K562 (cell line): ENCODE data around the gene MESP1. TPM values are rescaled to one million over a fixed set of nuclear protein-coding genes. Genes with fewer than 3 reads are reported as not detected.

ENCODE experiments used
- ASH1L ChIP-seq: fragments of 450-650 bp; IDR thresholded peaks from 2 replicates; pipeline ENCODE4 v1.6.1; 2018; ENCODE audit warnings: borderline replicate concordance, mild to moderate bottlenecking, low read depth; ENCODE audit not compliant: partially characterized antibody
- DACH1 ChIP-seq: fragments of 450-650 bp; IDR thresholded peaks from 2 replicates; pipeline ENCODE4 v1.6.1; 2018; ENCODE audit not compliant: partially characterized antibody
- EWSR1 ChIP-seq: fragments of 450-650 bp; IDR thresholded peaks from 2 replicates; pipeline ENCODE4 v1.6.1; 2018; ENCODE audit warnings: borderline replicate concordance, mild to moderate bottlenecking, low read depth, moderate library complexity; ENCODE audit not compliant: partially characterized antibody
- GATA2 ChIP-seq: sonication (generic); formaldehyde crosslinking; IDR thresholded peaks from 2 replicates; pipeline ENCODE4 v1.4.0; 2020; ENCODE audit warnings: mild to moderate bottlenecking, missing genetic modification reagents
- HDAC1 ChIP-seq, 2 experiments: fragments of 450-650 bp; IDR thresholded peaks; 2 replicates each; pipeline ENCODE4 v1.6.1; 2016 to 2017; ENCODE audit warnings: inconsistent platforms in 1 of 2, mild to moderate bottlenecking in 1 of 2, moderate library complexity in 1 of 2
- HMG20B ChIP-seq: fragments of 250-450 bp; sonication (Bioruptor Pico); IDR thresholded peaks from 2 replicates; pipeline ENCODE4 v1.5.0; 2021; ENCODE audit warnings: mild to moderate bottlenecking
- HNRNPL ChIP-seq: fragments of 200-400 bp; formaldehyde crosslinking; IDR thresholded peaks from 2 replicates; pipeline ENCODE4 v1.6.1; 2017; ENCODE audit warnings: low read depth, mild to moderate bottlenecking, low read length
- KAT7 ChIP-seq: sonication (generic); formaldehyde crosslinking; IDR thresholded peaks from 2 replicates; pipeline ENCODE4 v1.8.0; 2022; ENCODE audit warnings: missing genetic modification reagents, mild to moderate bottlenecking, borderline replicate concordance
- LARP7 ChIP-seq: fragments of 450-650 bp; IDR thresholded peaks from 2 replicates; pipeline ENCODE4 v1.6.1; 2016
- MAFG ChIP-seq: fragments of 450-650 bp; conservative IDR thresholded peaks from 2 replicates; pipeline ENCODE4 v1.6.1; 2016; ENCODE audit warnings: missing genetic modification characterization, missing compliant biosample characterization
- MCM2 ChIP-seq: fragments of 450-650 bp; IDR thresholded peaks from 2 replicates; pipeline ENCODE4 v1.6.1; 2017; ENCODE audit warnings: low read depth, mild to moderate bottlenecking
- NCOA1 ChIP-seq: fragments of 450-650 bp; IDR thresholded peaks from 2 replicates; pipeline ENCODE4 v1.6.1; 2016; ENCODE audit warnings: low read depth
- NCOR1 ChIP-seq: fragments of 450-650 bp; IDR thresholded peaks from 2 replicates; pipeline ENCODE4 v1.6.1; 2016; ENCODE audit warnings: mild to moderate bottlenecking, moderate library complexity
- NR2C1 ChIP-seq, 2 experiments: fragments of 450-650 bp; IDR thresholded peaks; 2 replicates each; pipeline ENCODE4 v1.6.1; 2017; ENCODE audit warnings: mild to moderate bottlenecking in 2 of 2, antibody characterized with exemption in 1 of 2, inconsistent platforms in 1 of 2, missing compliant biosample characterization in 1 of 2, missing genetic modification characterization in 1 of 2
- NR4A1 ChIP-seq, 2 experiments: fragments of 250-450 bp in 1 of 2; fragments of 450-650 bp in 1 of 2; sonication (Bioruptor Pico) in 1 of 2; IDR thresholded peaks; 2 replicates each; pipeline versions ENCODE4 v1.4.0 to v1.6.1; 2016 to 2020; ENCODE audit warnings: mild to moderate bottlenecking in 2 of 2, missing compliant biosample characterization in 1 of 2, missing genetic modification characterization in 1 of 2, moderate library complexity in 1 of 2
- POLR3G ChIP-seq: IDR thresholded peaks from 2 replicates; pipeline ENCODE4 v1.6.1; 2011; ENCODE audit not compliant: insufficient read length, insufficient replicate concordance; ENCODE audit errors: extremely low read depth
- SREBF2 ChIP-seq: sonication (generic); formaldehyde crosslinking; IDR thresholded peaks from 2 replicates; pipeline ENCODE4 v1.4.0; 2020; ENCODE audit warnings: mild to moderate bottlenecking, missing genetic modification reagents
- ZEB2 ChIP-seq: fragments of 450-650 bp; IDR thresholded peaks from 2 replicates; pipeline ENCODE4 v1.6.1; 2016
- ZNF175 ChIP-seq: fragments of 200-800 bp; sonication (Bioruptor generic); IDR thresholded peaks from 2 replicates; pipeline ENCODE4 v1.6.1; 2016; ENCODE audit warnings: low read depth, mild to moderate bottlenecking, missing genetic modification characterization, missing compliant biosample characterization
- ZNF589 ChIP-seq: fragments of 200-800 bp; sonication (Bioruptor generic); IDR thresholded peaks from 2 replicates; pipeline ENCODE4 v1.6.1; 2016; ENCODE audit warnings: low read depth, missing genetic modification characterization, missing compliant biosample characterization
- polyA plus RNA-seq, 8 experiments: library from polyadenylated mRNA; depleted of rRNA in 4 of 8; stranded (reverse) in 5 of 8; unstranded in 3 of 8; fragments of >200 nt; fragmentation: Nextera tagmentation in 2 of 8; fragmentation: Illumina TruSeq in 1 of 8; extraction: Ambion mirVana in 2 of 8; extraction: Trizol in 1 of 8; gene quantifications; 2 replicates each; pipeline versions ENCODE4 v1.2.1 to v1.2.3, GENCODE V29; 2011 to 2014; ENCODE audit warnings: inconsistent platforms in 1 of 8, missing spikeins in 1 of 8
- total RNA-seq, 7 experiments: library from RNA; depleted of rRNA in 6 of 7; stranded (reverse); fragments of >200 nt in 6 of 7; fragmentation: Illumina TruSeq in 2 of 7; extraction: Trizol in 2 of 7; gene quantifications; 2 replicates each; pipeline versions ENCODE4 v1.2.1 to v1.2.3, GENCODE V29; 2011 to 2021; ENCODE audit warnings: low replicate concordance in 1 of 7
- TF ChIP-seq, protein P1 (sequence below): fragments of 450-650 bp; formaldehyde crosslinking; IDR thresholded peaks from 2 replicates; pipeline ENCODE4 v1.4.0; 2022; ENCODE audit warnings: mild to moderate bottlenecking, moderate library complexity
- TF ChIP-seq, protein P2 (sequence below): fragments of 250-450 bp; sonication (Bioruptor Pico); IDR thresholded peaks from 2 replicates; pipeline ENCODE4 v1.5.0; 2022; ENCODE audit warnings: mild to moderate bottlenecking
- TF ChIP-seq, protein P3 (sequence below), 2 experiments: fragments of 200-800 bp in 1 of 2; sonication (Bioruptor generic) in 1 of 2; sonication (generic) in 1 of 2; formaldehyde crosslinking in 1 of 2; IDR thresholded peaks in 1 of 2; conservative IDR thresholded peaks in 1 of 2; 2 replicates each; pipeline versions ENCODE4 v1.5.0 to v1.6.1; 2016 to 2020; ENCODE audit warnings: missing compliant biosample characterization in 1 of 2, missing genetic modification characterization in 1 of 2, missing genetic modification reagents in 1 of 2

Gene MESP1
- total and polyA plus RNA-seq, 9 of the 15 experiments (the other 6 are each of a cell fraction or from before 2014, with no cell fraction given), result 0.14 to 1.1 (median 0.36) TPM; not detected in 4

DNA sequence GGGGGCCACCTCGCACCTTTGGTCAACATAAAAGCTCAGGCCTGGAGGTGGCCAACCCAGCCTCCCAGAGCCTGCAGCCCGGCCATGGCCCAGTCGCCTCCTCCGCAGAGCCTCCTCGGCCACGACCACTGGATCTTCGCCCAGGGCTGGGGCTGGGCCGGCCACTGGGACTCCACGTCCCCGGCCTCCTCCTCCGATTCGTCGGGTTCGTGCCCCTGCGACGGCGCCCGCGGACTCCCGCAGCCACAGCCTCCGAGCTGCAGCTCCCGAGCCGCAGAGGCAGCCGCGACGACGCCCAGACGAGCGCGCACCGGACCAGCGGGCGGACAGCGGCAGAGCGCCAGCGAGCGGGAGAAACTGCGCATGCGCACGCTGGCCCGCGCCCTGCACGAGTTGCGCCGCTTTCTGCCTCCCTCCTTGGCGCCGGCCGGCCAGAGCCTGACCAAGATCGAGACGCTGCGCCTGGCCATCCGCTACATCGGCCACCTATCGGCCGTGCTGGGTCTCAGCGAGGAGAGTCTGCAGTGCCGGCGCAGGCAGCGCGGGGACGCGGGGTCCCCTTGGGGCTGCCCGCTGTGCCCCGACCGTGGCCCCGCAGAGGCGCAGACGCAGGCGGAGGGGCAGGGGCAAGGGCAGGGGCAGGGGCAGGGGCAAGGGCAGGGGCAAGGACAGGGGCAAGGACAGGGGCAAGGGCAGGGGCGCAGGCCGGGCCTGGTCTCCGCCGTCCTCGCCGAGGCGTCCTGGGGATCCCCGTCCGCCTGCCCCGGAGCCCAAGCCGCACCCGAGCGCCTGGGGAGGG lies 25.4 kb upstream of the MESP1 start, which contains the start of gene MESP2 (continued):
- TF ChIP-seq, protein P1, sequence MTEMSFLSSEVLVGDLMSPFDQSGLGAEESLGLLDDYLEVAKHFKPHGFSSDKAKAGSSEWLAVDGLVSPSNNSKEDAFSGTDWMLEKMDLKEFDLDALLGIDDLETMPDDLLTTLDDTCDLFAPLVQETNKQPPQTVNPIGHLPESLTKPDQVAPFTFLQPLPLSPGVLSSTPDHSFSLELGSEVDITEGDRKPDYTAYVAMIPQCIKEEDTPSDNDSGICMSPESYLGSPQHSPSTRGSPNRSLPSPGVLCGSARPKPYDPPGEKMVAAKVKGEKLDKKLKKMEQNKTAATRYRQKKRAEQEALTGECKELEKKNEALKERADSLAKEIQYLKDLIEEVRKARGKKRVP (CRISPR knock-in tag), result no peak
- TF ChIP-seq NR4A1 (CRISPR knock-in tag; IDR thresholded peaks at IDR 0.05), result 0 out of 2 replicates have a peak, but pooled peaks have one; percentile 33
- TF ChIP-seq NR4A1 (tag; IDR thresholded peaks at IDR 0.05), result 0 out of 2 replicates have a peak, but pooled peaks have one; percentile 27
- peak; percentile 7; the same call in 1 of the 2 replicates for TF ChIP-seq HNRNPL
- no peak for TF ChIP-seq SREBF2 (CRISPR knock-in tag)
- no peak for TF ChIP-seq DACH1
- no peak for TF ChIP-seq NCOA1
- no peak for TF ChIP-seq NR2C1 (IDR thresholded peaks at IDR 0.05)
- TF ChIP-seq NR2C1 (tag; IDR thresholded peaks at IDR 0.05), result no peak
- TF ChIP-seq NCOR1, result no peak
- TF ChIP-seq EWSR1, result no peak
- TF ChIP-seq MCM2, result no peak
- no peak for TF ChIP-seq ZNF589 (CRISPR knock-in tag)
- TF ChIP-seq GATA2 (CRISPR knock-in tag), result no peak
- TF ChIP-seq HMG20B (CRISPR knock-in tag), result no peak
- no peak for TF ChIP-seq ASH1L
- TF ChIP-seq HDAC1 (IDR thresholded peaks at IDR 0.05), result no peak
- TF ChIP-seq, protein P2, sequence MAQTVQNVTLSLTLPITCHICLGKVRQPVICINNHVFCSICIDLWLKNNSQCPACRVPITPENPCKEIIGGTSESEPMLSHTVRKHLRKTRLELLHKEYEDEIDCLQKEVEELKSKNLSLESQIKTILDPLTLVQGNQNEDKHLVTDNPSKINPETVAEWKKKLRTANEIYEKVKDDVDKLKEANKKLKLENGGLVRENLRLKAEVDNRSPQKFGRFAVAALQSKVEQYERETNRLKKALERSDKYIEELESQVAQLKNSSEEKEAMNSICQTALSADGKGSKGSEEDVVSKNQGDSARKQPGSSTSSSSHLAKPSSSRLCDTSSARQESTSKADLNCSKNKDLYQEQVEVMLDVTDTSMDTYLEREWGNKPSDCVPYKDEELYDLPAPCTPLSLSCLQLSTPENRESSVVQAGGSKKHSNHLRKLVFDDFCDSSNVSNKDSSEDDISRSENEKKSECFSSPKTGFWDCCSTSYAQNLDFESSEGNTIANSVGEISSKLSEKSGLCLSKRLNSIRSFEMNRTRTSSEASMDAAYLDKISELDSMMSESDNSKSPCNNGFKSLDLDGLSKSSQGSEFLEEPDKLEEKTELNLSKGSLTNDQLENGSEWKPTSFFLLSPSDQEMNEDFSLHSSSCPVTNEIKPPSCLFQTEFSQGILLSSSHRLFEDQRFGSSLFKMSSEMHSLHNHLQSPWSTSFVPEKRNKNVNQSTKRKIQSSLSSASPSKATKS, result no peak
- no peak for TF ChIP-seq LARP7
- no peak for TF ChIP-seq ZEB2
- TF ChIP-seq ZNF175 (CRISPR knock-in tag), result no peak
- TF ChIP-seq POLR3G, result no peak
- no peak for TF ChIP-seq MAFG
- TF ChIP-seq, protein P3, sequence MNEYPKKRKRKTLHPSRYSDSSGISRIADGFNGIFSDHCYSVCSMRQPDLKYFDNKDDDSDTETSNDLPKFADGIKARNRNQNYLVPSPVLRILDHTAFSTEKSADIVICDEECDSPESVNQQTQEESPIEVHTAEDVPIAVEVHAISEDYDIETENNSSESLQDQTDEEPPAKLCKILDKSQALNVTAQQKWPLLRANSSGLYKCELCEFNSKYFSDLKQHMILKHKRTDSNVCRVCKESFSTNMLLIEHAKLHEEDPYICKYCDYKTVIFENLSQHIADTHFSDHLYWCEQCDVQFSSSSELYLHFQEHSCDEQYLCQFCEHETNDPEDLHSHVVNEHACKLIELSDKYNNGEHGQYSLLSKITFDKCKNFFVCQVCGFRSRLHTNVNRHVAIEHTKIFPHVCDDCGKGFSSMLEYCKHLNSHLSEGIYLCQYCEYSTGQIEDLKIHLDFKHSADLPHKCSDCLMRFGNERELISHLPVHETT (CRISPR knock-in tag; conservative IDR thresholded peaks at IDR 0.05 in 1 of 2, IDR thresholded peaks at IDR 0.05 in 1 of 2), result peak in 1 of 2 experiments; percentile 51; a peak in 1 of 4 replicates
- peak; percentile 85; the same call in 1 of the 2 replicates for TF ChIP-seq KAT7 (CRISPR knock-in tag)
